B cell (primary cell): ENCODE measurements around the gene PHLDB1. TPM values are rescaled to one million over a fixed set of nuclear protein-coding genes. Genes with fewer than 3 reads are reported as not detected.

Experiments
- ATAC-seq: fragments of 200-7000 bp; cut with Tn5 transposase; one replicate; pipeline ENCODE4 v1.10.0; 2021; ENCODE audit warnings: low read depth, mild to moderate bottlenecking, moderate number of reproducible peaks, moderate library complexity
- CTCF ChIA-PET: fragments of 350-600 bp; sonication (Branson Sonifier 250); formaldehyde crosslinking; loops from one replicate; lab custom pipeline; 2021; ENCODE audit warnings: antibody characterized with exemption, inconsistent platforms; lab: Charles Lee
- POLR2A ChIA-PET: fragments of 350-600 bp; sonication (Branson Sonifier 250); formaldehyde crosslinking; loops from one replicate; lab custom pipeline; 2021; ENCODE audit warnings: antibody characterized with exemption; lab: Charles Lee
- DNase-seq: peaks from one replicate; pipeline ENCODE4 v3.0.0; 2013
- H2AFZ ChIP-seq: 2 replicates; pipeline ENCODE4 v1.6.1; 2012; ENCODE audit warnings: mild to moderate bottlenecking, low read depth, low read length; ENCODE audit not compliant: insufficient read depth, poor library complexity, severe bottlenecking
- H3K27ac ChIP-seq, 2 donors: 1 replicate in 1 of 2; 2 replicates in 1 of 2; pipeline ENCODE4 v1.5.1; 2012 to 2013; ENCODE audit warnings: low read length in 2 of 2, mild to moderate bottlenecking in 2 of 2, moderate library complexity in 1 of 2
- H3K27me3 ChIP-seq, 4 experiments: fragments of 200-600 bp in 1 of 4; sonication (generic) in 1 of 4; replicated peaks in 1 of 4; 1 replicate in 2 of 4; 2 replicates in 2 of 4; pipeline versions ENCODE4 v1.6.1 to v1.7.0; 2013 to 2016; ENCODE audit warnings: low read length in 3 of 4, mild to moderate bottlenecking in 2 of 4, mixed read lengths in 1 of 4, moderate library complexity in 1 of 4; ENCODE audit not compliant: insufficient read depth in 4 of 4, control insufficient read depth in 3 of 4; ENCODE audit errors: control extremely low read depth in 1 of 4
- H3K36me3 ChIP-seq, 2 experiments: replicated peaks in 1 of 2; 1 replicate in 1 of 2; 2 replicates in 1 of 2; pipeline versions ENCODE4 v1.6.1 to v1.7.1; 2013; ENCODE audit warnings: low read length in 1 of 2; ENCODE audit not compliant: insufficient read depth in 2 of 2, control insufficient read depth in 1 of 2; ENCODE audit errors: control extremely low read depth in 1 of 2, extremely low read depth in 1 of 2
- H3K4me1 ChIP-seq, 2 donors: fragments of 200-600 bp in 1 of 2; sonication (generic) in 1 of 2; 1 replicate in 1 of 2; 2 replicates in 1 of 2; pipeline versions ENCODE4 v1.5.1 to v1.6.1; 2013 to 2017; ENCODE audit warnings: low read length in 2 of 2; ENCODE audit not compliant: control insufficient read depth in 2 of 2, insufficient read depth in 2 of 2
- H3K4me2 ChIP-seq: replicated peaks from 2 replicates; pipeline ENCODE3; 2012; ENCODE audit warnings: mild to moderate bottlenecking, low read depth, low read length; ENCODE audit not compliant: poor library complexity, severe bottlenecking
- H3K4me3 ChIP-seq, 5 experiments: fragments of 200-600 bp in 1 of 5; sonication (generic) in 1 of 5; 1 replicate in 3 of 5; 2 replicates in 2 of 5; pipeline versions ENCODE4 v1.5.1 to v1.7.0; 2011 to 2016; ENCODE audit warnings: low read length in 4 of 5, mild to moderate bottlenecking in 4 of 5, low read depth in 2 of 5, control low read depth in 1 of 5, moderate library complexity in 1 of 5; ENCODE audit not compliant: insufficient read depth in 1 of 5; ENCODE audit errors: control extremely low read depth in 1 of 5, extremely low read depth in 1 of 5
- H3K79me2 ChIP-seq: fragments of 200-600 bp; sonication (generic); one replicate; pipeline ENCODE4 v1.6.0; 2016; ENCODE audit warnings: low read length; ENCODE audit not compliant: control insufficient read depth, insufficient read depth
- H3K9ac ChIP-seq: fragments of 200-600 bp; sonication (generic); 2 replicates; pipeline ENCODE4 v1.6.1; 2017; ENCODE audit warnings: mild to moderate bottlenecking, low read length, moderate library complexity
- H3K9me3 ChIP-seq, 3 donors: one replicate each; pipeline versions ENCODE4 v1.6.1 to v1.7.1; 2013; ENCODE audit warnings: low read length in 2 of 3; ENCODE audit not compliant: control insufficient read depth in 2 of 3, insufficient read depth in 1 of 3; ENCODE audit errors: control extremely low read depth in 1 of 3
- H4K20me1 ChIP-seq: 2 replicates; pipeline ENCODE4 v1.6.0; 2012; ENCODE audit warnings: mild to moderate bottlenecking, low read length; ENCODE audit not compliant: insufficient read depth, control insufficient read depth, poor library complexity, severe bottlenecking
- H3K27ac Mint-ChIP-seq: one replicate; pipeline ENCODE4 v1.8.0; 2021; ENCODE audit warnings: mixed read lengths
- H3K27me3 Mint-ChIP-seq: one replicate; pipeline ENCODE4 v1.8.0; 2021; ENCODE audit warnings: mixed read lengths
- H3K4me1 Mint-ChIP-seq: one replicate; pipeline ENCODE4 v1.8.0; 2021; ENCODE audit warnings: mixed read lengths
- H3K4me3 Mint-ChIP-seq: one replicate; pipeline ENCODE4 v1.8.0; 2021; ENCODE audit warnings: mixed read lengths
- H3K9me3 Mint-ChIP-seq: one replicate; pipeline ENCODE4 v1.8.0; 2022; ENCODE audit warnings: mixed read lengths; ENCODE audit not compliant: insufficient read depth
- EZH2 ChIP-seq: IDR thresholded peaks from 2 replicates; pipeline ENCODE4 v1.6.1; 2012; ENCODE audit warnings: borderline replicate concordance, low read depth, mild to moderate bottlenecking, moderate library complexity, low read length; ENCODE audit not compliant: insufficient read depth, poor library complexity, severe bottlenecking
- WGBS: methylation state at CpG from one replicate; pipeline ENCODE4 v1.1.5; 2013; ENCODE audit warnings: missing lambda C conversion rate; ENCODE audit not compliant: insufficient coverage; 5-methylcytosine and 5-hydroxymethylcytosine counted together
- intact Hi-C: fragments of 100-400 bp; cut with micrococcal nuclease; formaldehyde crosslinking; loops from one replicate; pipeline ENCODE4 v1.10.0; 2022
- polyA plus RNA-seq: library from polyadenylated mRNA; depleted of rRNA; stranded (reverse); fragments of >200 nt; gene quantifications from 2 replicates; pipeline ENCODE4 v1.2.3, GENCODE V29; 2012
- total RNA-seq, 2 donors: library from RNA; stranded (reverse); fragments of 120-200 nt in 1 of 2; gene quantifications; 1 replicate in 1 of 2; 2 replicates in 1 of 2; pipeline versions ENCODE4 v1.2.3 to v1.2.4, GENCODE V29; 2013 to 2022
- TF ChIP-seq, protein P1 (sequence below): fragments of 200-600 bp; IDR thresholded peaks from one replicate; pipeline ENCODE4 v1.8.0; 2022; ENCODE audit warnings: antibody characterized with exemption, mild to moderate bottlenecking

Gene PHLDB1
- total and polyA plus RNA-seq, 2 donors (not counting 1 experiment from before 2014, with no cell fraction given) = 0.46 to 2.4 TPM

DNA sequence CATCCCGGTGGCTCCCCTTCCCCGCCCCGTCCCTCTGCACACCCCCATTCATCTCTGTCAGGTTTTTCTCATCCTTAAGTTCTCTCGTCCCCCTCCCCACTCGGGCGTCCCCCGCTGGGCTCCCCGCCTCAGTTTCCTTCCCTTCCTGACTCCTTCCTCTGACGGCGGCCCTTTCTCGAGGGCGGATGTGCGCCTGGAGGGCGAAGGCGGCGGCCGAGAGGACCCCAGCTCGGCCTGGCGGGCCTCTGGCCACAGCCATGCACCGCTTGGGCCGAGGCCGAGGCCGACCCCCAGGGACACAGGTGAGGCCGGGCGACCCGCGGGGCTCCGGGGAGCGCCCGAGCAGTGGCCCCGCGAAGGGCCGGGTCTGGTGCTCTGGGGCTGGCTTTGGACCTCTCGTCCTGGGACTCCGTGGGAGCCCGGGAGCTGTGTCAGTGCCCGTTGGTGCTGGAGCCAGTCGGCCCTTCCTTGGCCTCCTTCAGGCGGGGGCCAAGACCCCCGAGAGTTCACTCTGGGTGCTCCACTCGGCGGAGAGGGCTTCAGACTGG lies 2.9 kb downstream of the PHLDB1 start:
- Mint-ChIP-seq H3K27ac (peak overlapping the region; percentile 56), H3K27me3 (peaks cover 28% of the 10 kb centered on the region), H3K9me3 (no peaks in the 10 kb centered on the region), H3K4me3 (peak overlapping the region; percentile 83), H3K4me1 (peaks cover 25% of the 10 kb centered on the region)
- no peak for DNase-seq
- Histone ChIP-seq H3K4me3 (peak overlapping the region in 4 of 5 experiments; percentile 35 to 60 (median 52)), H3K4me1 (peaks cover 26 to 38% of the 10 kb centered on the region in 2 donors), H3K36me3 (no peaks in the 10 kb centered on the region), H4K20me1 (no peaks in the 10 kb centered on the region), H3K9ac (peak overlapping the region; percentile 72), H2AFZ (peak overlapping the region; percentile 88), H3K4me2 (peak overlapping the region; percentile 100), H3K27me3 (peaks cover 0 to 56% (median 23%) of the 10 kb centered on the region in 4 experiments), H3K79me2 (no peaks in the 10 kb centered on the region), H3K27ac (peak overlapping the region in 1 of 2 donors; percentile 39), H3K9me3 (peaks cover 0 to 12% (median 0%) of the 10 kb centered on the region in 3 donors)
- no peak for ATAC-seq
- intact Hi-C loops = loop anchor here (2.0 kb wide), 2 partner anchors 15 to 465 kb away; no protein-coding TSS in a partner anchor
- ChIA-PET CTCF (interaction anchor here (0.6 to 2.4 kb wide), 2 partner anchors 15 to 249 kb away, joined by 3 to 8 read pairs; no protein-coding TSS in a partner anchor), POLR2A (interaction anchor here (0.5 to 0.7 kb wide), 3 partner anchors 154 to 492 kb away, joined by 3 to 10 read pairs (median 6); partner anchors contain the start of gene DPAGT1)
- WGBS = 3% methylated on average over 42 of the region's 42 CpGs
- TF ChIP-seq EZH2 = no peak
- TF ChIP-seq, protein P1, sequence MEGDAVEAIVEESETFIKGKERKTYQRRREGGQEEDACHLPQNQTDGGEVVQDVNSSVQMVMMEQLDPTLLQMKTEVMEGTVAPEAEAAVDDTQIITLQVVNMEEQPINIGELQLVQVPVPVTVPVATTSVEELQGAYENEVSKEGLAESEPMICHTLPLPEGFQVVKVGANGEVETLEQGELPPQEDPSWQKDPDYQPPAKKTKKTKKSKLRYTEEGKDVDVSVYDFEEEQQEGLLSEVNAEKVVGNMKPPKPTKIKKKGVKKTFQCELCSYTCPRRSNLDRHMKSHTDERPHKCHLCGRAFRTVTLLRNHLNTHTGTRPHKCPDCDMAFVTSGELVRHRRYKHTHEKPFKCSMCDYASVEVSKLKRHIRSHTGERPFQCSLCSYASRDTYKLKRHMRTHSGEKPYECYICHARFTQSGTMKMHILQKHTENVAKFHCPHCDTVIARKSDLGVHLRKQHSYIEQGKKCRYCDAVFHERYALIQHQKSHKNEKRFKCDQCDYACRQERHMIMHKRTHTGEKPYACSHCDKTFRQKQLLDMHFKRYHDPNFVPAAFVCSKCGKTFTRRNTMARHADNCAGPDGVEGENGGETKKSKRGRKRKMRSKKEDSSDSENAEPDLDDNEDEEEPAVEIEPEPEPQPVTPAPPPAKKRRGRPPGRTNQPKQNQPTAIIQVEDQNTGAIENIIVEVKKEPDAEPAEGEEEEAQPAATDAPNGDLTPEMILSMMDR = no peak
